Activated CD4-positive, CD25-positive, alpha-beta regulatory T cell (primary cell): ENCODE data around the gene TBC1D9B.

Source experiments
- DNase-seq, 4 experiments: peaks; one replicate each; lab custom pipeline; 2025; lab: John Stamatoyannopoulos, UW

The TBC1D9B gene

DNA sequence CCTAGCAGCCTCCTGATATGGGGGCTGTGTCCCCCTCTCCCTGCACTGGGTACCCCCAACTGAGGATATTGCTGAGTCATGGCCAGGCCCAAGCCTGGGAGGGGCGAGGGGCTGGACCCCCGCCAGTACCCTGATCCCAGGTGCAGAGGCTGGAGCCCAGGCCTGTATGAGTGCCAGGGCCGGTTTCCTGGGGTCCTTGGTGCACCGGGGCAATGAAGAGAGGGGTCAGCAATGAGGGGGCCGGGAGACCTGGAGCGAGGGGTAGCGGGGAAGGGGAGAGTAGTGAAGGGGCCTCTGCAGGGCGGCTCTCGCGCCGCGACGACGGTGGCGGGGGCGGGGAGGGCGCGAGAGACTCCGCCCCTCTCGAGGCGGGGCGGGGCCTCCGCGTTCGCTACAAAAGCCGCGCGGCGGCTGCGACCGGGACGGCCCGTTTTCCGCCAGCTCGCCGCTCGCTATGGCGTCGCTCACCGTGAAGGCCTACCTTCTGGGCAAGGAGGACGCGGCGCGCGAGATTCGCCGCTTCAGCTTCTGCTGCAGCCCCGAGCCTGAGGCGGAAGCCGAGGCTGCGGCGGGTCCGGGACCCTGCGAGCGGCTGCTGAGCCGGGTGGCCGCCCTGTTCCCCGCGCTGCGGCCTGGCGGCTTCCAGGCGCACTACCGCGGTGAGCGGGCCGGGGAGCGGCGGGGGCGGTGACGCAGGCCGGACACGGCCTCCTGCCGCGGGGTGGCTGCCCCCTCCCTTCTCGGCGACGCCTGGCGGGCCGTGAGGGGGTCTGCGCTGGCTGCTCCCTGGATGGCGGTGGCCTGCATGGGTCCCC is 87.0 kb downstream of the TBC1D9B start, which contains the start of gene SQSTM1:
Gene SQSTM1 (plus strand): TSS at position 423 of the 815 bp plus-strand sequence. CDS start 32 bp downstream, at position 455.
- peak; percentile 51 to 72 (median 70) for DNase-seq

DNA sequence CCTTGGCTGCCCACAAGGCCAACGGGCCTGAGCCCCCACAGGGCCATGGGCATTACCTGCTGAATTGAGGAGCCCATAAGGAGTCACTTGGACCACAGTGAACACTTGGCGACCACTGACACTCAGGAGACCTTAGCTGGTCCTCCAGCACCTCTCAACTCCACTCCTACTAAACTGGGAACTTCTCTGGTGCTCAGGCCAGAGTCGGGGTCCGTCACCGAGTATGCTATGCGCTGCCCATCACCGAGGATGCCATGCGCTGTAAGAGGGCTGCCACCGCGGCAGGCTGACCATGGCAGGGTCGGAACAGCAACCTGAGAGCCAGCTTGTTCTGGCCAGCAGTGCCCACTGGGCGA is 87.6 kb downstream of the TBC1D9B start:
- no peak for DNase-seq

DNA sequence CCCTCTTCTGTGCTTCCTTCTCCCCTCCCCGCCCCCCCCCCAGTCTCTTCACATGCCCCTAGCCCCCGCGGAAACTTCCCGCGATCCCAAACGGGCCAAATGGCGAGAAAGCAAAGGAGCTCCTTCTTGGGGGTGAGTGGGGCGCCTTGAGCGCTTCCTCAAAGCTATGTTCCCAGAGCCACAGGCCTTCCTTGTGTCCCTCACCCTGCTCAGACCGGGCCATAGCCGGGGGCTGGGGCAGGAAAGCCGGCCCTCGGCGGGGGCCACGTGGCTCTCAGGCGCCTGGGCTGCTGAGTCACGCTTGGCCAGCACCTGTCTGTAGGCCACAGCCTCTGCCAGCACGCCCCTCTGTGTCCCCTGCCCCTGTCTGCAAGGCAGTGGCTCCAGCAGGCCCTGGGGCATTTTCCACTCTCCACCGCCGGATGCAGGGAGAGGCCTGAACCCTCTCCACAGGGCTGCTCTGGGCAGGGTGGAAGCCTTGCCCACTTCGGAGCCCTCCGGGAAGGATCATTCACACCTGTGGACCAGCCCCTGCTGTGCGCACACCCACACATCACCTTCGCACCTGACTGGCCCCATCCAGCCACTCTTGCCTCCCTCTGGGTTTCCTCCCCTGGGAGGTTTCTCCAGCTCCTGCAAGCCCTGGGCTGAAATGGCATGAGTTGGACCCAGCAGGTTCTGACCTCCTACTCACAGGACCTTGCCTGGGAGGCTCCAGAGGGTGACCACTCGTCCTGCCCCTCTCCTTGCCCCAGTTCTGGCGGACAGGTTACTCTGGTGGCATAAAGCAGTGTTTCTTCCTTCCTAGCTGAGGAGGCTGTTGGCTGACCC is 88.2 kb downstream of the TBC1D9B start:
- peak in 1 of 4 experiments; percentile 40 for DNase-seq

DNA sequence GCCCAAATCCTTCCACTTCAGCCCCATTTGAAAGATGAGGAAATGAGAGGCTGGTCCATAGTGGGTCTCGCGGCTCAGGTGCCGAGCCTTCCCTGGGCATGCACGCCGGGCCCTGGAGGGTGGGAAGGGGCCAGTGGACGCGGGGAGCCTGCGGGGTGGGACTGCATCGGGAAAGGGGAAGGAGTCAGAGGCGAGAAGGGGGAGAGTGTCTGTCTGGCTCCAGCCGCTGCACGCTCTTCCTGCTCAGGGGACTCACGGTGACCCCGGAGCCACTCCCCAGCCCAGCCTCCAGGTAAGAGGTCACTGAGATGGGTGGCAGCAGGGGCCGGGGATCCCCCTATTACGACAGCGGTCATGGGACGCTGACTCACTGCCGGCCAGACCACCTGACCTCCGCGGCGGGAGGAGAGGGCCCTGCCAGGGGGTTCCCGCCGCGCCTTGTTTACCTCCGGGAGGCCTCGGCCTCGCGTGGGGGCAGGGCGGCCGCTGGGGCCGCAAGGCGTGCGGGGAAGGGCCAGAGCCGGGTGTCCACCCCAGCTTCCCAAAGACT is 88.9 kb downstream of the TBC1D9B start:
- peak; percentile 60 to 71 (median 69) for DNase-seq

DNA sequence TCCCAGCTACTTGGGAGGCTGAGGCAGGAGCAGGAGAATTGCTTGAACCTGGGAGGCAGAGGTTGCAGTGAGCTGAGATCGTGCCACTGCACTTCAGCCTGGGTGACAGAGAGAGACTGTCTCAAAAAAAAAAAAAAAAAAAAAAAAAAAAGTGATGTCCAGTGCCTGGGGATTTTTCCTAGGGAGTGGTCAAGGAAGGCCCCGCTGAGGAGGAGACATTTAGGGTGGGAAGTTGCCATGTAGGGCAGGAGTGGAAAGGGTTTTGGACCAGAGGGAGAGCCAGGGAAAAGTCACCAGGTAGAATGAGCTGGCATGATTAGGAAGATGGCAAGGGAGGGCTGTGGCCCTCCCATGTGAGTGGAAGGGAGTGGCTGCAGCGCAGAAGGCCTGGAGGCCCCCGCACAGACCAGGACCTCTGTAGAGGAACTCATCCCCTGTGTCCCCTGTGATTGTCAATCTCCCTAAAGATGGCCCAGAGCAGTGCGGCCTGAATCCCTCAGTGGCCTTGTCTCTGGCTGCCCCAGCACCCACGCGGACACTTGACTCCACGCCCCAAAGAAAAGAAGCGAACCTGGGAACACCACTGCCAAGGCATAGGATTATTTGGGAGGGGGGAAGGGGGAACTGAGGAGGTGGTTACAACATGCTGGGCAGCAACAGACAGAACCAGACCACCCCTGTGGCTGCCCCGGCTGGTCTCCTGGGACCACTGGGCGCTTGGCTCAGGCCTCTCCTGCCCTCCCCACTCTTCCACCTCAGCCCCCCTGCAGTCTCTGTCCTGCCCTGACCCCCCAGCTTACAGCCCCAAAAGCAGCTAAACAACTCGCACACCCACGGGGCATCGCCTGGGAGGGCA is 89.6 kb downstream of the TBC1D9B start:
- no peak for DNase-seq

DNA sequence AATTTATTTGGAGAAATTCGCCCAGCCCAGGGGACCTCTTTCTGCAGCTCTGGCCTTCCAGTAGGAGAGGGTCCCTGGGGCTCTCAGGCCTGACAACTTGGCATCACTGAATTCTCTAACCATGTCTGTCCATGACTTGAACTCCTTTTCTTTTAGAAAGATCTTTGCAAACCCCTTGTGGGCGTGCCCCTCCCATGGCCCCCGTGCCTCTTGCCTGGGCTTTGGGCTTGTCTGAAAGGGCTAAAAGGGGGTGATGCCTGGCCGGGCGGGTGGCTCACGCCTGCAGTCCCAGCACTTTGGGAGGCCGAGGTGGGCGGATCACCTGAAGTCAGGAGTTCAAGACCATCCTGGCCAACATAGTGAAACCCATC is 90.2 kb downstream of the TBC1D9B start:
- DNase-seq, result no peak

DNA sequence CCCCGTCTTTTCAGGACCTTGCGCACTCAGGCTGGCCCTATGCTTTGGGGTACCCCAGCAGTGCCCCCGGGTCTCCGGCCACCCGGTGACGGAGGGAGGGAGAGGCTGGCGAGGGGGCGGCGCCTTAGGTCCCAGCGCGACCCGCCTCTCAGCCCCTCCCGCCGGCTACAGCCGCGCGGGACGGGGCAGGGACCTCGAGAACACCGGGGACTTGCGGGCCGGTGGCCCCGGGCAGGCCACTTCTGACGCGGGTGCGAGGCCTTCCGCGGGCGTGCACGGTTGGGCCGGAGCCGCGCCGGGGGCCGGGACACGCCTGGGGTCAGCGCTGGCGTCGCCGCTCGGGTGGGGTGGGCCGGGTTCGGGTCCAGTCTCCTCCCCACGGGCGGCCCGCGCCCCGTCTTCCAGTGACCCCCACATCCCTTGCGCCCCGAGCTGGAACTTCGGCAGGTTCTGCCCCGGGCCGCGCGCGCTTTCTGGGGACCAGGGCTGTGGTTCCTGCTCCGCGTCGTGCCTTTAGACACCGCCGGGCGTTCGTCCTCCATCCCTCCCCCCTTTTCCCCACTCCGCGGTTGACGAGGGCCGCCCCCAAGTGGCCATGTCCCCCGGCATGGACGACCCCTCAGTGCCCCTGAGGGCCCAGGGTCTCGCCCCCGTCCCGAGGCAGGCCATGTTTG is 90.8 kb downstream of the TBC1D9B start:
- no peak for DNase-seq

DNA sequence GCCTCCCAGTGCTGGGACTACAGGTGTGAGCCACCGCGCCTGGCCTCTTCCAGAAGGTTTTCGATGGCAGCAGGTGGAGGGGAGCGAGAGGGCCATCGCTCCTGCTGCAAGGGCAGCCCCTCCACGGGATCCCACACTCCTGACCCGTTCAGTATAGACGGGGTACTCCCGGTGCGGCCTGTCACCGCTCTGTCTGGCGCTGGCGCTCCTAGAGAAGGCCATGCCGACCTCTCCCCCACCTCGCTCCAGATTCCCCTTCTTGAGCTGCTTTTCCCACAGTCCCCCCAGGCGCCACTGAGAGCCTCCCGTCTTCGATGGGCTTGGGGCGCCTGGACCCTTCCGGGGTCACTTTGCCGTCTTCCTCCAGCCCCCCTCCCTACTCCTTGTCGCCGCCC is 91.3 kb downstream of the TBC1D9B start:
- DNase-seq, result no peak

DNA sequence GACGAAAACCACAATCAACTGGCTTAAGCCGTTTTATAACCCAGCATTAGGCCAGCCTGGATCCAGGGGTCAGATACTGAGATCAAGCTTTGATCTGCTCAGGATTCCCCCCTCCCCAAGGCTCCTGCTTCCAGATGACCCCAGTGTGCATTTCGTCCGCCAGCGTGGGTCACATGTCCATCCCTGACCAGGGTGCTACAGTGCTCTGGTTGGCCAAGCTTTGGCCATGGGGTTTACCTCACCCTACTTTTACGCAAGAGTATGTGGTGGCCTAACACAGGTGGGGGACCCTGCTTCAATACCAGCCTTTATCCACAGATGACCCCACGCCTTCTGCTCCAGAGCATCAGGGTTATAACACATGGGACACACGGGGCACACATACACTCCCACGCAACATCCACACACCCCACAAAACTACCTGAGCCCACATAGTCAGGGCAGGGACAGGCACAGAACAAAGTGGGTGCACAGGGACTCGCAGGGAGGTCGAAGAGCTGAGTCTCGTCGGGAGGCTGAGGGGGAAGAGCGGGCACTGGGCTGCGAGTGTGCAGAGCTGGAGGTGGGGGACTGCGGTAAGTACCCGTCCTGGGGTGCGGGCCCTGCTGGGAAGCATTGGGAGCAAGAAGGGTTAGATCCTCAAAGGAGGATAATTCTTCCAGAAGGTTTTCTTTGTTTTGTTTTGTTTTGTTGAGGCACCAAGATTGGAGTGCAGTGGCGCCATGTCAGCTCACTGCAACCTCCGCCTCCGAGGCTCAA is 92.0 kb downstream of the TBC1D9B start:
- no peak for DNase-seq

DNA sequence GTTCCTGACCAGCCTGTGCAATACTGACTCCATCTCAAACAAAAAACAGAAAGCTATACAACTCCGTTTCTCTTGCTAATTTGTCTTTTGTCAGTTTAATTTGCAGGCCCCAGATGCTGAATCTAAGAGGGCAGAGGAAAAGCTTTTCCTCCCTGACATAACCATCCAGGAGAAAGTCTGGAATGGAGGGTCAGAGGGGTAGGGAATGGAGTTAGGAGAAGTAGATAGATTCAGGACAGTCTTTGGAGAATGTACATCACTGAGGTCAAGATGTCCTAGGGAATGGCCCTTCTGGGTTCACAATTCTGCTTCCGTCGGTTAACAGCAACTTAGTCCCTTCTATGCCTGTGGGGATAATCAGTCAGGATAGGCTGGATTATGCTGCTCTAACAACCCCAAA is 93.6 kb downstream of the TBC1D9B start:
- no peak for DNase-seq

DNA sequence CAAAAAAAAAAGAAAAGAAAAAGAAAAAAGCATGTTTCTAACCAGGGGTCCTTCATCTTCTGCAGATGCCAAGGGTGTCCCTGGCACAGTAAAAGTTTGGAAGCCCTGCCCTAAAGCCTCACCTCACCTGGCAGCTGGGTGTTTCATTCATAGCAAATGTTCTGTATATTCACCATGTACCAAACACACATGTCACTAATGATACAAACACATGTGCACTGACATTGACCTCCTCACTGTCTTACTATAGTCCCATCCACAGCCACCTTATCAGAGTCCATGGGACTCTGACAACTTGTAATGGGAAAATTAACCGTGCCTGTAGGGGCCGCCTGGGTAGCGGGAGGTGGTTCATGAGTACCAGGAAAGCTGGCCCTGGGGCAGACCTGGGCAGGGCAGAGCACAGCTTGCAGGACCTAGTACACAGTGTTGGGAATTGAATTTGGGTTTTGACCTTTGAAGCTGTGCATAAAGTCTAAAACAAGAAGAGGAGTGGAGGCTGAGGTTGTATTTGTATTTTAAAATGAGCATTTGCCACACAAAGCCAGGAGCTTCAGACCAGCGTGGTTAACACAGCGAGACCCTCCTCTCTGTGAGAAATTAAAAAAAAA is 94.6 kb downstream of the TBC1D9B start:
- DNase-seq, result no peak

DNA sequence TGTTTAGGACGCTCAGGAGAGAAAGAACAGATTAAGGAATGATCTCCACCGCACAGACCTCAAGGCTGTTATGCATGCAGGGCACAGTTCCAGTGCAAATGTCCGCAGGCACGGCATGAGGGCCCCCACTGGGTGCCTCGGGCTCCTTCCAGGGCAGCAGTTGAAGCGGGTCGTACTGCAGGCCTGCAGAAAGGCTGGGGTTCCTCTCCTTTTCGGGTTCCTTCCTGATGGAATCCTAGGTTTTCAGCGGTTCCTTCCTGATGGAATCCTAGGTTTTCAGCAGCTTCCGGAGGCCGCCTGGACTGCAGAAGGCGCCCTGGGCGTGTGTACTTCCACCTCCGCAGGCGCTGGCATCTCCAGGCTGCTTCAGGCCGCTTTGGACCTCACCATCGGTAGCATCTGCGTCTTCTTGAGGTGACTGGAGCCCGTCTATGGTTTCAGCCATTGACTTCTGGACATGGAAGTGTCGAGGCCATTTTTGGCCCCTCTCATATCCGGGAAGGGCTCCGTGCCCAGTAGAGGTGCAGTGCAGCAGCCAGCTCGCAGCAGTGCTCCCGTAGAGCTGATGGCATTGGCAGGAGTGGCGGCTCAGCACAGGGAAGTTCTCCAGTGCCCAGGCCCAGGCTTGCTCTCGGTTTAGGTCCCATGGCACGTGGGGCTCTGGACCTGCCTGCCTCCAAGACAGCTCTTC is 95.4 kb downstream of the TBC1D9B start:
- DNase-seq, result no peak
